GM19035 (cell line): Measurements from ENCODE around the gene PCSK5.
"Not testable (repeated sequence)": the region's sequence is repeated elsewhere in the genome, so short reads cannot be mapped to it uniquely, and the experiment has no call there.

Source experiments
- ATAC-seq: cut with Tn5 transposase; IDR thresholded peaks from one replicate; pipeline ENCODE4 v1.9.1; 2021; ENCODE audit not compliant: unreplicated experiment

PCSK5 gene

DNA sequence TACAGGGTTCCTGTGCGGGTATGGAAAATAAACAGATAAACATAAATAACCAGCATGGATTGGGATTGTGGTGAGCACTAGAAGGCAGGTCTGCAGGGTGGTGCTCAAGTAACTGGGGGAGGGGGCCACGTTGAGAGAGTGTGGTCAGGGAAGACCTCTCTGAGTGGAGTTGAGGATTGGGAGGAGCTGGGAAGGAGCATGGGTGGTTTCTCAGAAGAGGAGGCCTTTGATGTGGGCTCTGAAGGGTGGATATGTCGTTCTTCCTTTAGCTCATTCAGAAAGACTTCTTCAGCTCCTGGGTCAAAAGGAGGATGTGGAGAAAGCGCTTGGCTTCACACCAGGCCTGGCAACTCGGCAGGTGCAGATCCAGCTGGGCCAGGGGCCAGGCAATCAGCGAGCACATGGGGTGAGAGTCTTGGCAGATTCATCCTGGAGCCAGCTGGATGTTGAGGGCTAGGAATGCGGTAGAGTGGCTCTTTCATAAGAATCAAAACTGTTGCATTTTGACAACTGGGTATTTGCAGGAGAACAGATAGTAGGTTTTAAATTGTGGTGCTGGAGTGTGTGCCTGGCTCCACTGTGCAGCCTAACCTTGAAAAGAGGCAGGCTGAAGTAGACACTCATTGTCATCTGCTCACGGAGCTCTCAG lies 71.7 kb downstream of the PCSK5 start:
- ATAC-seq = no peak

DNA sequence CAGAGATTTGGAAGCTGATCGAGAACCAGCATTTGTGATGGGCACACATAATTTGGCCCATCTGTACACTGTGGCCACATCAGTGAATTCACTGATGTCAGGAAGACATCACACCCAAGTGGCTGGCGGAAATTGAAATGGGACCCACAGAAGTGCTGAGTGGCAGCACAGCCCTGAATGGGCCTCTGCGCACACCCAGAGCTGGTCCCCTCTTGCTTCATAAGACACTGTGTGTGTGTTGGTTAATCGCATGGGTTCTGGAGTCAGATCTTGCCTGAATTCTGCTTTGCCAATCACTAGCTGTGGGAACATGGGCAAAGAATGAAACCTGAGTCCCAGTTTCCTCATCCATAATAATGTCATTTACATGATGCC lies 72.2 kb downstream of the PCSK5 start:
- no peak for ATAC-seq

DNA sequence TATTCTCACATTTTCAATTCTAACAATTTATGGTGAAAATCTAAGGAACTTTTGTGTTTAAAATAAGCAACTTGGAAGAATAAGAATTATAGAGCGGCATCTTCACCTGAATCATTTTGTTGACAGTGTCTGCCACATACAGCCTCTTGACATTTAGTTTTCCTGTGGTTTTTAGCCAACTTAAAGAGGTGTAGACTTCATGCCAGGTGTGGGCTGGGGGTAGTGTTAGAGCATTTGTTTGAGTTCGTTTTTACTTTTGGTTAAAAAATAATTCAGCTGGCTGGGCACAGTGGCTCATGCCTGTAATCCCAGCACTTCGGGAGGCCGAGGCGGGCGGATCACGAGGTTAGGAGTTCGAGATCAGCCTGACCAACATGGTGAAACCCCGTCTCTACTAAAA lies 72.8 kb downstream of the PCSK5 start:
- ATAC-seq = not testable (repeated sequence)

DNA sequence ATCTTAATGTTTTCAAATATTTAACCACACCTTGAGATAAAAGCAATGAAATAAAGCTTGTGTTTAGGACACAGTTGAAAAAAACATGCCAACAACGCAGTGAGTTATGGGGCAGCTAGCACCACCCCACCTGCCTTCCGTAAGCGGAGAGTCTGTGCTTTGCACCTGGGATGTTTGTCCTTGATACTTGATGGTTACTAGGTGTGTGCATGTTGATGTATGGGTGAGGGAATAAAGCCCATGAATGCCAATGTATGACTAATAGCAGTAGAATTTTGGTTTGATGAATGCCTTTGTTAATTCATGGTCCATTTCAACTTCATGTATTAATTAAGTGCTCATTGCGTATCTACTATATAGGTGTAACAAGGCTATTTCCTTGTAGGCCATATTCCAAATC lies 74.0 kb downstream of the PCSK5 start:
- ATAC-seq = no peak

DNA sequence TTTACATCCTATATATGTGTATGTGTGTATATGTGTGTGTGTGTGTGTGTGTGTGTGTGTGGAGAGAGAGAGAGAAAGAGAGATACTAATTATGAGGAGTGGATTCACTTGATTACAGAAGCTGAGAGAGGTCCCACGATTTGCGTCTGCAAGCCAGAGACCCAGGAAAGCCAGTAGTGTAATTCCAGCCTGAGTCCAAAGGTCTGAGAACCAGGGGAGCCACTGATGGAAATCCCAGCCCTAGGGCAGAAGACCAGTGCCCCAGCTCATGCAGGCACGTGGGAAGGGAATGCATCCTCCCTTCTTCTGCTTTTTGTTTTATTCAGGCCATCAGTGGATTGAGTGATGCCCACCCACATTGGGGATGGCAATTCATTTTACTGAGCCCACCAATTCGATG lies 74.8 kb downstream of the PCSK5 start:
- ATAC-seq = no peak

DNA sequence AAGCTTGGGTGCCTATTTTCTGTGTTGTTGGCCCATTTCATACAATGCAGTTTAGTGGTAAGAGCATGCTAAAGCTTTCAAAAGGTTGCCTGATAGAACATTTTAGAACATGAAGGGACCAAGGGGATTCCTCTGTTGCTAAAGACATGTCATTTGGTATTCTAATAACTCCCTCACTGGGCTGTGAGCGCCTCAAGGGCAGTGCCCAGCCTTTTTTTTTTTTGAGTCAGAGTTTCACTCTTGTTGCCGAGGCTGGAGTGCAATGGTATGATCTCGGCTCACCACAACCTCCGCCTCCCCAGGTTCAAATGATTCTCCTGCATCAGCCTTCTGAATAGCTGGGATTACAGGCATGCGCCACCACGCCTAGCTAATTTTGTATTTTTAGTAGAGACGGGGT lies 77.1 kb downstream of the PCSK5 start:
- no peak for ATAC-seq

DNA sequence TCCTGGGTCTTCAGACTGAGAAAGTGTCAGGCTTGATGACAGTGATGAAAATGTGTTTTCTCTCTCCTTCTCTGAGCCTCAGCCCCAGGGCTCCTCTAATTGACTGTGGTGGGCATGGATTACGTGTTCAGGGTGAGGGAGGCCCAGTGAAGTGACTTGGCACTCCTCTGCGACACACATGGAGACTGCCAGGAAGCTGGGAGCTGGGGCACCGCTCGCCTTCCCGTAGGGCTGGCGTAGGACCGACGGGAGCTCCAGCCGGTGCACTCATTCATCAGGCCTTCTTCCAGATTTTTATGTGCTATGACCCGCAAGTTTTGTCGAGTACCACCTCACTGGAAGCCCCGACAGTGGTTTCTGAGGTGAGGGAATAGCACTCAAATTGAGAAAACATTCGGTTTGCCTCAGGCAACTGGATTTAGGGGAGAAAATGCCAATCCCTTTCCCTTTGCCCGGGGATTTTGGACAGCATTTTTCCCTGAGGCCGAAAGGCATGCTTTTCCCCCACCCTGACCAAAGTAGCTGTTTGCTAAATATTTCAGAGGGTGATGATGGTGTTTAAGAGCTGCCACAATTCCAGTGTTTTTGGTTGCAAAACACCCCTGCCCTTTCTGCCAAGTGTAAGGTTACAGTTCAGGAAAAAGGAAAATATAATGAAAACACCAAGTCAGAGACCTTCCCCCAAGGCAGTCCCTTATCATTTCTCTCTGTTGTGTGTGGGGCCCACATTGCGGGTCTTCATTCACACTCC lies 83.7 kb downstream of the PCSK5 start:
- no peak for ATAC-seq

DNA sequence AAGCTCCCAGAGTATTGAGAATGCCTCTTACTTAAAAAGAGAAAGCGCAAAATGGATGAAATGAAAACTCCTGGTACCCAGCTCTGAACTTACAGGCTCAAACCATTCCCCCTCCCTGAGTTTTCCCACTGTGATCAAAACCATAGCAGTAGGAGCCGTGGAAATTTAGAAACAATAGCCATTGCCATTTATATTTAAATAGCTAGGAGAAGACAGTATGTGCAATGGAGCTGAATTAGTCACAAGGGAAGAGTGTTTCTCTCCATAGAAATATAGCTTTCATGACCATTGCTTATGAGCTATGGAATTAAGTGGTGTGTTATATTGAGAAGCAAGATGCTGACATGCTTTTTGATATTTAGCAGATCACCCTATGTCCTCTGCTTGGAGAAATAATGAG lies 84.6 kb downstream of the PCSK5 start:
- ATAC-seq = no peak

DNA sequence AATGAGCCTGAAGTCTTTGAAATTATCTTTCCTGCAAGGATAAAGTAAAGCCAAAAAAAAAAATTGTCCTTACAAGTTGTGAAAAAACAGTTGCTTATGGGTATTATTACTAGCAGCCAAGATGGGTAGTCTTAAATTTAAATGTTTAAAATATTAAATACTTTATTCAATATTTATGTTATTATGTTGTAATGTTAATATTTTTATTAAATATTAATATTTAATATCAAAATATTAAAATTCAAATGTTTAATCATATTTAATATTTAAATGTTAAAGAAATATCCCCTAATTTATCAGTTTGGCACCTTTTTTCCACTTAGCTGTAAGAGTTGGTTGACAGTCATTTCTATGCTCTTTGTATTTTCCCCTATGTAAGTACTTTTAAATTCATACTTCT lies 86.1 kb downstream of the PCSK5 start:
- ATAC-seq = no peak

DNA sequence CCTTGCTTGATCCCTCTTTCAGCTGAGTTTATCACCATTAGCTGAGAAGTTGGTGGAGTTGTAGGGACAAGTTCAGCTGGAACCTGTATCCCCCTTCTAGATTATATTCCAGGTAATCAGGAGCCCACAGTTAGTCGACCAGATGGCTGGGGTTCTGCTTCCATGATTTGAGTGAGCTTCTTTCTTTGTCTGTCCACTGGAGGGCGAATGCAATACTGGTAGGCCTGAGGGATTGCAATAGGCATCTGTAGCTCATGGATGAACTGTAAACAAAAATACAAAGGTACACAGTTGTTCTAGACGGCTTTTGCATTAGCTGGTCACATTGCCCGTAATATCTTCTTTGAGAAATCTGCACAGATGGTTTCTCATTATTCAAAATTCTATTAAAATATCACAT lies 88.9 kb downstream of the PCSK5 start:
- no peak for ATAC-seq

DNA sequence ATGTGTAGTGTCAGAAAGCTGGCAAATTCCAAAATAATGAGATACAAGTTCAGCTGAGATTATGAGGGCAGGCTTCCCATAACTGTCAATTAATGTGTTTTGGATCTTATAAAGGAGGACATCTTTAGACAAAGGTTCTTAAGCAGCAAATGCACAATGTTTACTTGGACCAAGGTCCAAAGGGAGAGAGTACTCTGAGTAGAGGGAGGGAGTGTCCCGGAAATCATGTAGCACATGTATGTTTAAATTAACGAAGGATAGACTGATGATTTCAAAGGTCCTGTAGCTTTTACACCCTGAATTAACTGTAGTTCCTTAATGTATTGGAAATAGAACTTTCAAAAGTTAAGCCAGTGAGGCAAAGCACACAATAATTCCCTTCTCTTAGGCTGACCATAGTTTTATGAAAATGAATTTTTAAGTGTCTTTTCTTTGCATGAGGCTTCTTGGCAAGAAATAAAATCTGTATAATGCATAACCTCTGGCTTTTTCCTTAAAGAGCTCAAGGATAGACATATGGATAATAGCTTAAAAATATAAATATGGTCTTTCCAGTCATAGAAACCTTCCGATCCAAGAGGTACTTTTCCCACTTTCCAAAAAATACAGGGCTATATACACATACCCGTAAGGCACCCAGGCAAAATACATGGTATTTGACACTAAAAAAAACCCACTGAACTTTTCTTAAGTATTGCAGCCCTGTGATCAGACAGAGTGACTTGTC lies 93.0 kb downstream of the PCSK5 start:
- ATAC-seq = no peak

DNA sequence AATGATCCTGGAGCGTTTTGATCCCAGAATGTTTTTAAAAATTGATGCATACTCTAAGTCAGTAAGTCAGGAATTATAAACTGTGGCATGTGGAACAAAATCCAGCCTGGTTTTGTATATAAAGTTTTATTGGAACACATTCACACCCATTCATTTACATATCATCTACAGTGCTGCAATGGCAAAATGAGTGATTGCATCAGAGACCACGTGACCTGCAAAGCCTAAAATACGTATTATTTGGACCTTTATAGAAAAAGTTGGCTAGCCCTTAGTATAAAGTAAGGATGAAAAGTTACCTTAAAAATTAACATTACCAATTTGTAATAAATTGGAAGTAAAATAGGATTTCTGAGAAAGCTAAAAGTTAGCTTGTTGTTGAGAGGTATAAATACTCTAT lies 95.0 kb downstream of the PCSK5 start:
- no peak for ATAC-seq

DNA sequence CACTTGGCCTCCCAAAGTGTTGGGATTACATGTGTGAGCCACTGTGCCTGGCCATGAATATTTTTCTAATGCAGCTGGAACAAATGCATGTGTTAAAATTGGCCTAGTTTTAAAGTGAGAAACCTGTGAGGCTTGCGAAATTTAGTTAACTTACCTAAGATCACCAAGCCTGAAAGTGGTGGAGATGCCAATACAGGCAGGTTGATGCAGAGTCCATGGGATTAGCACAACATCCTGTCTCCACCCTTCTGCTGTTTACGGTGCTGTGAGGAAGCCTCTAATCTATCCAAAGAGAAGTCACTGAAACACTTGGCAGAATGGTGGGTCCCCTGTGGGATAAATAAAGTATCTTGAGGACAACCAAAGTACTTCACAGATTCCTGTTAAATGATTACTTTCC lies 98.2 kb downstream of the PCSK5 start:
- ATAC-seq = no peak

DNA sequence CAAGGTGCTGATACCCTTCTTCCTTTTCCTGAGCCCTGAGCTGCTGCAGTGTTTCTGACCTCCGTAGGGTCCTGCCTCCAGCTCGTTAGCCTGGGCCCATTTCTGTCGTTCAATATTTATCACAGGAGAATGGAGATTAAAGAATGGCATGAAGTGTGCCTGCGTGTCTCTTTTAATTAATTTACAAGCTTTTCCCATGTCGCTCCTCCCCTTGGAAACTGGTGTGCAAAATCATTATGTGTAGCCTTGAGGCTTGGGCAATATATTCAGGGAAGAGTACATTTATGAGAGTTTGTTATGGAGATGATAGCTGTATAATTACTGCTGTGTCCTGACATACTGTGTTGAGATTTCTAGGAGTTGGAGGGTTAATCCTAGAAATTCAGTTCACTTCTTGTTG lies 99.7 kb downstream of the PCSK5 start:
- no peak for ATAC-seq

DNA sequence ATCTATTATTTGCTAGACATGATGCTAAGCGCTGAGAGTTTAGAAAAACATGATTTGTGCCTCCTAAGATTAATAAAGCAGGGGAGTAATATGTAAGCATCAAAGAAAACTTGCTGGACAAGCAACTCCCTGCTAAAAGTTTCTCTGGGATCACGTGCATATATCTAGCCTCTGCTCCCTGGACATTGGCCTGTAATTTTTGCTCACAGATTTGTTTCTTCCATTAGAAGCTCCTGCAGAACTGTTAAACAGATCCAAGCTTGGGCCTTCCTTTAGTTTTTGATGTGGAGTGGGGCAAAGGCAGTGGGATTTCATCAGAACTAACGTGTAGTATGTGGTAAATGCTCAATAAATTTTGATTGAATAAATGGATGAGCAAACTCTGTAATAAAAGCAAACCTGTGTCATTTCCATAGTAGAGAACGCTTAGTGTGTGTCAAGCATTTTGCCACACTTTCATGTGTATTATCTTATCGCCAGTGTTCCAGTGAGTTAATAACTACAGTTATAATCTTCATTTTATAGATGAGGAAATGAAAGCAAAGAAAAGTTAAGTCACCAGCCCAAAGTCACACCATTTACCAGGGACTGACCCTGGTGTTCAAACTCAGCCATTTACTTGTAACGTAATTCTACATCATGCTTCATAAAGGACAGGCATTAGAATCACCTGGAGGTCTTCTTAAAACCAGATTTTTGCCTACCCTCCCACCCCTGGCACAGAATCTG lies 100.3 kb downstream of the PCSK5 start:
- no peak for ATAC-seq

DNA sequence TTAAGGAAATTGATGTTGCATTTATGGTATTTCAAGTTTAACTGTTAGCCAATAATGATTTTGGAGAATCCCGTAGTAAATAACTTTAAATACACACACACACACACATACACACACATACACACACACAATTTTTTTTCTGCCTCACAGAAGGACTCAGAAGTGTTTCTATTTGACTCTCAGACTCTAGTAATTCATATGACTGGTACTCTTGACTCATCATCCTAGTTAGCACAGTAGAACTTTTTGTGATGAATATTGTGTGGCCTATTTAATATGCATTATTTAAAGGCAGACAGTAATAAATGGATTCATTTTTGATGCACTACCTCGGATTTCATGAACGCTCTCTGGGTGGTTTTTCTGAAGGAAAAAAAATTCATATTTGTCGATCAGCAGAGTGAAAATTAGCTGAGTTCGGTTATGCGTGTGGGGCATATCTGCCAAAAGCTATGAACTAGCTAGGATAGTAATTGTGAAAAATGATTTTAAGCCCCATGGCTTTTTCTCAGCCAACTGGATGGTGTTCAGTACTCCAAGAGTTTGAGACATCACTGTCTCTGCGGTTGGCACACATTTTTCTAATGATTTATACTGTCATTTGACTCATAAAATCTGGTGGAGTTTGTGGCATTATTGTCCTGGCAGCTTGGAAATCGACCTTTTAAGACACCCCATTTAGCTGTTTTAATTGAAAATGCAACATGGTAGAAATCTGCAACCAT lies 102.2 kb downstream of the PCSK5 start:
- no peak for ATAC-seq

DNA sequence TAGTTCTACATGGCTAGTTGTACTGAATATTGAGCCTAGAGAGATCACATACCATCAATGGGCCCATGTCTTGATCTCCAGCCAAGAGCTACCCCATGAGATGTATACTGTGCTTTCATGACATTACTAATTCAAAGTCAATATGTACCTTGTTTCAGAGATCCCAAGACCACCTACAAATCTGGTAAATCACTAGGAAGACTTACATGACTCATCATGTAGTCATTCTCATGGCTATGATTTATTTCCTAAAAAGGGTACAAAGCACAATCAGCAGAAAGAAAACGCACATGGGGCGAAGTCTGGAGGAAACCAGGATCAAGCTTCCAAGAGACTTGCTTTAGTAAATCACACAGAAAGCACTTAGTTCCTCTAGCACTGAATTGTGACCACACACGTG lies 103.0 kb downstream of the PCSK5 start:
- no peak for ATAC-seq

DNA sequence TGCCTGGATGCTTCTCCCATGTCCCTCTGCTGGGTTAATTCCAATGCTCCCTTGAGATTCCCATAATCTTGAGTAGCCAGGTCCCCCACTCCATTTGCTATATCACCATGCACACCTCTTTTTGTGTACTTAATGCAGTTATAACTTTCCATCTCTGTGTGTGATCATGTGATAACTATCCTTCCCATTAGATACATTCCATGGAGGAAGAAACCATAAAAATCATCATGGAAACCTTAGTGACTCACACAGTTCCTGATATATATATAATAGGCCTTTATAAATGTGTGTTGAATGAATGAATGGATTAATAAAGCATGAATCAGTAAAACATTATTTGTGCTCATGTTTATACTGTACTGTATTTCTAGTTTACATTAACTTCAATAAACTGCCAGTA lies 104.6 kb downstream of the PCSK5 start:
- no peak for ATAC-seq

DNA sequence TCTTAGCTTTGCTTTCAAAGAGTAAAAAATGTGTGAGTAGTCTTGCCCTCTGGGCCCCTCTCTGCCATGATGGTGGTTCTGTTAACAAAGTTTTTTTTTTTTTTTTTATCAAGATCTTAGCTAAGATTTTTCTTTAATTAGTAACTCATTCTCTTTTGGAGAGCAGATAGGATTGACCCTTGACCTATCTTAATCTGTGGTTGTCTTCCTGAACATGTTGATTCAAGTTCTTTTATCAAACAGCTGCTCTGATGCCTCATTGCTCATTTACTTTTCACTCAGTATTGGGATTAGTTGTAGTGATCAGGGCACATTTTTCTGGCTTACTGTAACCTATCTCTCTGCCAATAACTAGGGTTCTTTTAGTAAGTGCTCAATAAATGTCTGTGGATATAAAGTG lies 106.3 kb downstream of the PCSK5 start:
- no peak for ATAC-seq

DNA sequence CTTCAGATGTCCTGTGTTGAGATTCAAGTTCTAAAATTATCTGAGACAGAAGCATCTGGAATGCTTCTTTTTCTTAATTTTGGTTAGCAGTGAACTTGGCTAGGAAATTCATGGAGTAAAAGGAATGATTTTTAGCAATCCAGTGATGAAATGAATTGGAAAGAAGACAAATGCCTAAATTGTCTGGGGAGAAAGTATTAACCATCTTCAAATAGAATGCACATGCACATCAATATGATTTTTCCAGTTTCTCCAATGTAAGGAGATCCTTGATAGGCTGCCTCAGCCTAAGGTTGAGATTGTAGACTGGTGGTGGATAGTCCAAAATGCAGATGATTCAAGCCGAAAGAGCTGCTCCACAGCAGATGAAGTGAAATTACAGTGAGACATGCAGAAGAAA lies 106.7 kb downstream of the PCSK5 start:
- no peak for ATAC-seq
